ENCODE data around the gene CKAP2L.

CKAP2L gene

DNA sequence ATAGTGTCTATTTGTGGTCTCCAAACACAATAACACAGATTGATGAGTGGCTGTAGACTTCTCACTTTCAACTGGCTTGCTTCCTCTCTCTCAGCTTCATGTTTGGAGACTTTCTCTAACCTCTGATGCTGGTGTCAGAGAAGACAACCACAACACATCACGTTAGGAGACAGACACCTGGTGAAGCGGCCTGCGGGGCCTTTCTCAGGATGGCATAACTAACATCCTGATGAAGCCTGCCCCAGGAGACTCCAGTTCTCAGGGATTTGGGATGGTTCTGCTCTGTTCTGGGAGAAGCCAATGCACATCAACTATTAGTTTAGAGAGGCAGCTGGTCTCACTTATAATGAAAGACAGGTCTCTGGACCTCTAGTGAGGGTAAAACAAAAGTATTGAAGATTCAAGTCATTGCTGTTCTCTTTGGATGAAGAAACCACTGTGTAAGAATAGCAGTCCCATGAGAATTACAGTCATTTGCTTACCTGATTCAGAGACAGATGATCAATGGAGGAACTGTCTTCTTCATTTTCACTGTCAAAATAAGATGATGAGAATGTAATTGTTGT lies 17.9 kb upstream of the CKAP2L start:
- no peak overlapping the region for H3K27ac Mint-ChIP-seq
- H3K9me3 Mint-ChIP-seq = no peaks in the 10 kb centered on the region
- H3K27me3 Mint-ChIP-seq = peaks cover 9% of the 10 kb centered on the region
- no peak overlapping the region for H3K4me3 Mint-ChIP-seq
- H3K36me3 Mint-ChIP-seq = no peaks in the 10 kb centered on the region
- H3K4me1 Mint-ChIP-seq = peaks cover 2% of the 10 kb centered on the region

GRCh38 chr2:112779598-112779997 lies 15.2 kb upstream of the CKAP2L start:
- peaks cover 8% of the 10 kb centered on the region for H3K4me1 Mint-ChIP-seq
- H3K27me3 Mint-ChIP-seq = peaks cover 12% of the 10 kb centered on the region
- peaks cover 2% of the 10 kb centered on the region for H3K36me3 Mint-ChIP-seq
- H3K9me3 Mint-ChIP-seq = no peaks in the 10 kb centered on the region
- no peak overlapping the region for H3K27ac Mint-ChIP-seq
- no peak overlapping the region for H3K4me3 Mint-ChIP-seq

DNA sequence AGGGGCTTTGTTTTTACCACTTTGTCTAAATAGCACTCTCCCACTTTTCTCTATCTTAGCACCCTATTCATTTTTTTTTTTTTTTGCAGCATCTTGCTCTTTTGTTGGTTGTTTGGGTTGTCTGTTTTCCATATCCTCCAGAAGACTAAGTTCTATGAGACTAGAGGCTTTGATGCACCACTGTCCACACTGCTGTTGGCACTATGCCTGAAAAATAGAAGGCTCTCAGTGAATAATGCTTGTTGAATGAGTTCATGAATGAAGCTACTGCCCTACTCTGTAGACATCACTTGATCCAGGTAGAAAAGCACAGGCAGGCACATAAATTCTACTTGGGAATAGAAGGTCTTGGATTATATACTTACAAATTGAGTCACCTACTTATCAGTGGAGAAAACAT lies 12.6 kb upstream of the CKAP2L start:
- H3K4me3 Mint-ChIP-seq = no peak overlapping the region
- H3K27ac Mint-ChIP-seq = peak overlapping the region; percentile 18
- no peaks in the 10 kb centered on the region for H3K9me3 Mint-ChIP-seq
- peaks cover 8% of the 10 kb centered on the region for H3K4me1 Mint-ChIP-seq
- peaks cover 12% of the 10 kb centered on the region for H3K27me3 Mint-ChIP-seq
- peaks cover 2% of the 10 kb centered on the region for H3K36me3 Mint-ChIP-seq

DNA sequence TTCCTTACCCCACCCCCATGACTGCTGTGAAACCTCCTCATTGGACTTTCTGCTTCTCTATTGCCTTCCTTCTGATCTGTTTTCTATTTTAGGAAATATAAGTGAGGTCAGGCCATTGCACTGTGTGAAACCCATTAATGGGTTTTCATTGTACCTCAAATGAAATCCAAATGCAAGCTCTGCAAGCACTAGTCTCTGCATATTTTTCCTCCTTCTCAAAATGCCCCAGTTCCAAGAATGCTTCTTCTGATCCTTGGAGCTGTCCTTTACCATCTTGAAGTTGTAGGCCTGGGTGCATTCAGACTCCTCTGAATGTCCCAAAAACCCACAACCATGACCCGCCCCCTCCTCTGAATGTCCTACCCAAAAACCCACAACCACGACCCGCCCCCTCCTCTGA lies 11.7 kb upstream of the CKAP2L start:
- Mint-ChIP-seq H3K4me1 (peaks cover 8% of the 10 kb centered on the region), H3K27me3 (peaks cover 12% of the 10 kb centered on the region), H3K9me3 (no peaks in the 10 kb centered on the region), H3K36me3 (peaks cover 2% of the 10 kb centered on the region), H3K27ac (no peak overlapping the region), H3K4me3 (no peak overlapping the region)

- peaks cover 8% of the 10 kb centered on the region for H3K4me1 Mint-ChIP-seq
- H3K9me3 Mint-ChIP-seq = no peaks in the 10 kb centered on the region
- H3K27me3 Mint-ChIP-seq = peaks cover 12% of the 10 kb centered on the region
- H3K4me3 Mint-ChIP-seq = no peak overlapping the region
- no peak overlapping the region for H3K27ac Mint-ChIP-seq
- H3K36me3 Mint-ChIP-seq = peaks cover 2% of the 10 kb centered on the region
Measured at GRCh38 chr2:112774536-112775285, 10.3 kb upstream of the CKAP2L start.

DNA sequence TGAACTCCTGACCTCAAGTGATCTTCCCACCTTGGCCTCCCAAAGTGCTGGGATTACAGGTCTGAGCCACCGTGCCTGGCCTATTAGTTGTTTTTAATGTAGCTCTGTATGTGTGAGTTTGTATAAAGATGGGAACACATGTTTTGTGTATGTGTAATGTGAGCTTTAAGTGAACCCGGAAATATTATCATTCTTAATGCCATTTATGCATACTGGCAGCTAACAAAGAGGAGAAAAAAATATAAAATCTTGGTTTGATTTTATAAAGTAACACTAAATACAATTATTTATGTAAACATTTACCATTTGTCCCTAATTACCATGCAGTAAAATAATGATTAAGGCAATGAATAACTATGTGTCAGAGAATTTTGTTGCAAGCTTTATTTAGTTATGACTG lies 9.1 kb upstream of the CKAP2L start:
- H3K36me3 Mint-ChIP-seq = peaks cover 2% of the 10 kb centered on the region
- H3K27ac Mint-ChIP-seq = no peak overlapping the region
- no peaks in the 10 kb centered on the region for H3K9me3 Mint-ChIP-seq
- H3K4me1 Mint-ChIP-seq = peaks cover 8% of the 10 kb centered on the region
- H3K27me3 Mint-ChIP-seq = peaks cover 8% of the 10 kb centered on the region
- no peak overlapping the region for H3K4me3 Mint-ChIP-seq

- Mint-ChIP-seq H3K36me3 (peaks cover 2% of the 10 kb centered on the region), H3K27me3 (peaks cover 5% of the 10 kb centered on the region), H3K27ac (no peak overlapping the region), H3K9me3 (no peaks in the 10 kb centered on the region), H3K4me3 (no peak overlapping the region), H3K4me1 (peaks cover 11% of the 10 kb centered on the region)
Measured at GRCh38 chr2:112772911-112773475, 8.6 kb upstream of the CKAP2L start.

DNA sequence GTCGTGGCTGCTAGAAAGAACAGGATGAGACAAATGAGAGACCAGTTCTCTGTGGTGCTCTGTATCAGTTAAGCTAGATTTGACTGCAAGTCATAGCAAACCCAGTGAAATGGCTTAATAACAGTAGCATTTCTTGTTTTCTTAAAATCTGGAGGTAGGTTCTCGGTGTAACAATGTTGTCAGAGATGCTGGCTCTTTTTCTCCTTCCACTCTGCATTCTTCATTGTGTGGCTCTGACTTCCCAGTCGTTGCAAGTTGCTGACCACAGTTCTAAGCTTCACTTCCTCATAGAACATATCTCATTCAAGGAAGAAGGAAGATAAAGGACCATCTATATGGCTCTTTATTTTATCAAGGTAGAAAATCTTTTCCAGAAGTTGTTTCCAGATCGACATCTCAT lies 7.9 kb upstream of the CKAP2L start:
- H3K27ac Mint-ChIP-seq = no peak overlapping the region
- no peaks in the 10 kb centered on the region for H3K9me3 Mint-ChIP-seq
- H3K36me3 Mint-ChIP-seq = peaks cover 2% of the 10 kb centered on the region
- H3K4me1 Mint-ChIP-seq = peaks cover 16% of the 10 kb centered on the region
- H3K27me3 Mint-ChIP-seq = peaks cover 5% of the 10 kb centered on the region
- H3K4me3 Mint-ChIP-seq = no peak overlapping the region

DNA sequence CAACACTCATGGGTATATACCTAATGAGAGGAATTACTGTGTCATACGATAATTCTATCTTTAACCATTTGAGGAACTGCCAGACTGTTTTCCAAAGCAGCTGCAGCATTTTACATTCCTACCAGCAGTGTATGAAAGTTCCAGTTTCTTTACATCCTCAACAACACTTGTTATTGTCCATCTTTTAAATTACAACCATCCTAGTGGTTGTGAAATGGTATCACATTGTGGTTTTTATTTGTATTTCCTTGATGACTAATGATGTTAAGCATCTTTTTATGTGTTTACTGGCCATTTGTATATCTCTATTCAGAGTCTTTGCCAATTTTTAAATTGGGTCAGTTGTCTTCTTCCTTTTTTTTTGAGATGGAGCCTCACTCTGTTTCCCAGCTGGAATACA lies 4.0 kb upstream of the CKAP2L start:
- Mint-ChIP-seq H3K9me3 (no peaks in the 10 kb centered on the region), H3K4me3 (no peak overlapping the region), H3K27me3 (no peaks in the 10 kb centered on the region), H3K27ac (no peak overlapping the region), H3K4me1 (peaks cover 34% of the 10 kb centered on the region), H3K36me3 (no peaks in the 10 kb centered on the region)

DNA sequence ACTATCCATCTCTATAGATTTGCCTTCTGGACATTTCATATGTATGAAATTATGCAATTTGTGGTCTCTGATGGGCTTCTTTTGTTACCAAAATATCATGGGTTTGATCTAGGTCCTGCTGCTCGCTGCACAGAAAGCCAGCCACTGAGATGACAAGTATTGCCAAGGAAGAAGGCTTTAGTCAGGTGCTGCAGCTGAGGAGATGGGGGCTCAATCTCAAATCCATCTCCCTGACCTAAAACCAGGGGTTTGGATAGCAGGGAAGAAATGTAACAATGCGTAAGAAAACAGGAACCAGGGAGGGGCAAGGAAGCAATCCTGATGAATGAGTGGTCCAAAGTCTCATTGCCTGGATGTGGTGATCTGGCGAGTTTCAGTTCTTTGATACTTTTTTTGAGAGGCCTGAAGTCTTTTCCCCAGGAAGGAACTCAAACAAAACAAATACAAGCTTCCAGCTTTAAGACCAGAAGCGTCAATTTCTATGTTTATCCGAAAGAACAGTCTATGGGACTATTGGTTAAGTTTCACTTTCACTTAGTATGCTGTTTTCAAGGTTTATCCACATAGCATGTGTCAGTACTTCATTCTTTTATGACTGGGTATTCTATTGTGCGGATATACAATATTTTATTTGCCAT lies 3.4 kb upstream of the CKAP2L start:
- no peaks in the 10 kb centered on the region for H3K36me3 Mint-ChIP-seq
- peaks cover 34% of the 10 kb centered on the region for H3K4me1 Mint-ChIP-seq
- peak overlapping the region; percentile 68 for H3K4me3 Mint-ChIP-seq
- H3K9me3 Mint-ChIP-seq = no peaks in the 10 kb centered on the region
- peak overlapping the region; percentile 66 for H3K27ac Mint-ChIP-seq
- H3K27me3 Mint-ChIP-seq = no peaks in the 10 kb centered on the region

GRCh38 chr2:112765251-112765650 lies 842 bp upstream of the CKAP2L start:
- peaks cover 34% of the 10 kb centered on the region for H3K4me1 Mint-ChIP-seq
- H3K4me3 Mint-ChIP-seq = peak overlapping the region; percentile 94
- no peaks in the 10 kb centered on the region for H3K27me3 Mint-ChIP-seq
- H3K27ac Mint-ChIP-seq = no peak overlapping the region
- no peaks in the 10 kb centered on the region for H3K9me3 Mint-ChIP-seq
- no peaks in the 10 kb centered on the region for H3K36me3 Mint-ChIP-seq

DNA sequence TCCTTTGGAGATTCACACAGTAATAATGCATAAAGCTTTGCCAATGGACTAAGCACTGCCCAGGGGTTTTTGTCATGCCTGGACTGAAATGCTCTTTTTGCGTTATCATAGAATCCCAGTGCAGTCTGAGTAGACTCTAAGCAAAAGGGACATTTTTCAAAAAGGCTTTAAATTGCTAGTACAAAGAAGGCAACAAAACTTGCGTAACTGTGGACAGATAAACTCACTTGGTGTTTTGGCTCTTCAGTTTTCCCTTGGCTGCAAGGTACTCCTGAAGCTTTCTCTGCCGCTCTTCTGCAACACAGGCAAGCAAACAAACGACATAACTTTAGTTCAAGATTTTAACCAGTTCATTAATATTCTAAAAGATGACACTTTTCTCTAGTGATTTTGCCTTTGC lies 2.1 kb downstream of the CKAP2L start:
- Mint-ChIP-seq H3K4me3 (no peak overlapping the region), H3K9me3 (no peaks in the 10 kb centered on the region), H3K27ac (no peak overlapping the region), H3K36me3 (no peaks in the 10 kb centered on the region), H3K27me3 (no peaks in the 10 kb centered on the region), H3K4me1 (peaks cover 24% of the 10 kb centered on the region)

- Mint-ChIP-seq H3K4me1 (peaks cover 15% of the 10 kb centered on the region), H3K27ac (no peak overlapping the region), H3K36me3 (no peaks in the 10 kb centered on the region), H3K9me3 (no peaks in the 10 kb centered on the region), H3K27me3 (no peaks in the 10 kb centered on the region), H3K4me3 (no peak overlapping the region)
Measured at GRCh38 chr2:112760149-112760548, 4.3 kb downstream of the CKAP2L start.

DNA sequence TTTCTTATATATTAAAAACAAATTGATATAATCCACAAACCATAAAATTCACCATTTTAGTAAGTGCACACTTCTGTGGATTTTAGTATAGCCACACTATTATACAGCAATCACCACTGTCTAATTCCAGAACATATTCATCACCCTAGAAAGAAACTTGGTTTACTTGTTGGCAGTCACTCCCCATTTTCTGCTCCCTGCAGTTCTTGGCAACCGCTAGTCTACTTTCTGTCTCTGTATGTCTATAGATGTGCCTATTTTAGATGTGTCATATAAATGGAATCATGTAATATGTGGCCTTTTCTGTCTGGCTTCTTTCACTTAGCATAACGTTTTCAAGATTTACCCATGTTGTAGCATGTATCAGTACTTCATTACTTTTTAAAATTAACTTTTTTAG lies 5.7 kb downstream of the CKAP2L start:
- Mint-ChIP-seq H3K4me3 (no peak overlapping the region), H3K27me3 (no peaks in the 10 kb centered on the region), H3K4me1 (peaks cover 3% of the 10 kb centered on the region), H3K9me3 (no peaks in the 10 kb centered on the region), H3K36me3 (no peaks in the 10 kb centered on the region), H3K27ac (no peak overlapping the region)

- Mint-ChIP-seq H3K4me3 (no peak overlapping the region), H3K9me3 (no peaks in the 10 kb centered on the region), H3K27ac (no peak overlapping the region), H3K4me1 (no peaks in the 10 kb centered on the region), H3K27me3 (no peaks in the 10 kb centered on the region), H3K36me3 (no peaks in the 10 kb centered on the region)
Measured at GRCh38 chr2:112757265-112757664, 7.1 kb downstream of the CKAP2L start.

- Mint-ChIP-seq H3K27me3 (no peaks in the 10 kb centered on the region), H3K36me3 (no peaks in the 10 kb centered on the region), H3K4me1 (no peaks in the 10 kb centered on the region), H3K4me3 (no peak overlapping the region), H3K27ac (no peak overlapping the region), H3K9me3 (no peaks in the 10 kb centered on the region)
Measured at GRCh38 chr2:112756207-112756606, 8.2 kb downstream of the CKAP2L start.

All from activated naive CD4-positive, alpha-beta T cell treated with anti-CD3 and anti-CD28 coated beads, Interleukin-2, amount 50 U/mL, for 24 hours (primary cell).